PC-9 (cell line): ENCODE data around the gene CCNI2.

Experiments
- EZH2 ChIP-seq: fragments of 200-600 bp; sonication (generic); IDR thresholded peaks from 2 replicates; pipeline ENCODE4 v1.8.0; 2017; ENCODE audit warnings: antibody characterized with exemption, low read depth
- TF ChIP-seq, protein P1 (sequence below): fragments of 200-600 bp; sonication (generic); conservative IDR thresholded peaks from 2 replicates; pipeline ENCODE4 v1.6.1; 2017; ENCODE audit warnings: mixed run types, antibody characterized with exemption, mild to moderate bottlenecking, moderate library complexity

DNA sequence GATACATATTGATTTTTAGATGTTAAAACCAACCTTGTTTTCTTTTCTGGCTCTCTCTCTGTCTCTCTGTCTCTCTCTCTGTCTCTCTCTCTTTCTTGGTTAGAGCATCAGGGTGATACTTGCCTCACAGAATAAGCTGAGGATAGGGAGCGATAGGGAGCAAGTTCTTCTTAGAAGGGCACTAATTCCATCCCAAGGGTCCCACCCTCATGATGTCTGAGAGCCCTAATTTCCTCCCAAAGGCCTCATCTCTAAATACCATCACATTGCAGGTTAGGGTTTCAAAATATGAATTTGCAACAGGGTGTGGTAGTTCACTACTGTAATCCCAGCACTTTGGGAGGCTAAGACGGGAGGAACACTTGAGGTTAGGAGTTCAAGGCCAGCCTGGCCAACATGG is 5.1 kb upstream of the CCNI2 start:
- TF ChIP-seq, protein P1, sequence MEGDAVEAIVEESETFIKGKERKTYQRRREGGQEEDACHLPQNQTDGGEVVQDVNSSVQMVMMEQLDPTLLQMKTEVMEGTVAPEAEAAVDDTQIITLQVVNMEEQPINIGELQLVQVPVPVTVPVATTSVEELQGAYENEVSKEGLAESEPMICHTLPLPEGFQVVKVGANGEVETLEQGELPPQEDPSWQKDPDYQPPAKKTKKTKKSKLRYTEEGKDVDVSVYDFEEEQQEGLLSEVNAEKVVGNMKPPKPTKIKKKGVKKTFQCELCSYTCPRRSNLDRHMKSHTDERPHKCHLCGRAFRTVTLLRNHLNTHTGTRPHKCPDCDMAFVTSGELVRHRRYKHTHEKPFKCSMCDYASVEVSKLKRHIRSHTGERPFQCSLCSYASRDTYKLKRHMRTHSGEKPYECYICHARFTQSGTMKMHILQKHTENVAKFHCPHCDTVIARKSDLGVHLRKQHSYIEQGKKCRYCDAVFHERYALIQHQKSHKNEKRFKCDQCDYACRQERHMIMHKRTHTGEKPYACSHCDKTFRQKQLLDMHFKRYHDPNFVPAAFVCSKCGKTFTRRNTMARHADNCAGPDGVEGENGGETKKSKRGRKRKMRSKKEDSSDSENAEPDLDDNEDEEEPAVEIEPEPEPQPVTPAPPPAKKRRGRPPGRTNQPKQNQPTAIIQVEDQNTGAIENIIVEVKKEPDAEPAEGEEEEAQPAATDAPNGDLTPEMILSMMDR, result no peak
- TF ChIP-seq EZH2, result no peak
